ENCODE measurements around the gene EFCAB14.
"Not testable (repeated sequence)": the region's sequence is repeated elsewhere in the genome, so short reads cannot be mapped to it uniquely, and the experiment has no call there.

DNA sequence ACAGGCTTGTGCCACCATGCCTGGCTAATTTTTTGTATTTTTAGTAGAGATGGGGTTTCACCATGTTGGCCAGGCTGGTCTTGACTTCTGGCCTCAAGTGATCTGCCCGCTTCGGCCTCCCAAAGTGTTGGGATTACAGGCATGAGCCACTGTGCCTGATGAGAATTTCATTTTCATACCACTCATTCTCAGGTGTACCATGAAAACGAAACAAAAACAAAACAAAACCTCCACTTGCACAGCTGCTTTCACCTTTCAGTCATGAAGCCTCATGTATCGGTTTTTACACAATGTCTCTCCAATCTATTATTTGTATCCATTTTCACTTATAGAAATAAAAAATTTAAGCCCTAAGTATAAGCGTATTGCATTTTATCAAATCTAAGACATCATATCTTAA is 58.8 kb downstream of the EFCAB14 start:
- TF ChIP-seq, protein P1, sequence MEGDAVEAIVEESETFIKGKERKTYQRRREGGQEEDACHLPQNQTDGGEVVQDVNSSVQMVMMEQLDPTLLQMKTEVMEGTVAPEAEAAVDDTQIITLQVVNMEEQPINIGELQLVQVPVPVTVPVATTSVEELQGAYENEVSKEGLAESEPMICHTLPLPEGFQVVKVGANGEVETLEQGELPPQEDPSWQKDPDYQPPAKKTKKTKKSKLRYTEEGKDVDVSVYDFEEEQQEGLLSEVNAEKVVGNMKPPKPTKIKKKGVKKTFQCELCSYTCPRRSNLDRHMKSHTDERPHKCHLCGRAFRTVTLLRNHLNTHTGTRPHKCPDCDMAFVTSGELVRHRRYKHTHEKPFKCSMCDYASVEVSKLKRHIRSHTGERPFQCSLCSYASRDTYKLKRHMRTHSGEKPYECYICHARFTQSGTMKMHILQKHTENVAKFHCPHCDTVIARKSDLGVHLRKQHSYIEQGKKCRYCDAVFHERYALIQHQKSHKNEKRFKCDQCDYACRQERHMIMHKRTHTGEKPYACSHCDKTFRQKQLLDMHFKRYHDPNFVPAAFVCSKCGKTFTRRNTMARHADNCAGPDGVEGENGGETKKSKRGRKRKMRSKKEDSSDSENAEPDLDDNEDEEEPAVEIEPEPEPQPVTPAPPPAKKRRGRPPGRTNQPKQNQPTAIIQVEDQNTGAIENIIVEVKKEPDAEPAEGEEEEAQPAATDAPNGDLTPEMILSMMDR (IDR thresholded peaks at IDR 0.05; ENCODE audit: insufficient read depth, low read depth, low read length) = not testable (repeated sequence)
- TF ChIP-seq EZH2 (IDR thresholded peaks at IDR 0.05; ENCODE audit: insufficient read depth, low read length) = not testable (repeated sequence)
